SK-N-SH (cell line): ENCODE measurements around the gene ETS1. TPM values are rescaled to one million over a fixed set of nuclear protein-coding genes. Genes with fewer than 3 reads are reported as not detected.

Source experiments
- CTCF ChIA-PET: fragments of 300-600, 350-600 bp; formaldehyde crosslinking; extraction: SDS; loops from one replicate; lab custom pipeline; 2021; lab: Yijun Ruan, JAX
- POLR2A ChIA-PET: fragments of 350-600 bp; sonication (Branson Sonifier 250); formaldehyde crosslinking; extraction: SDS; loops from one replicate; lab custom pipeline; 2020; ENCODE audit warnings: antibody characterized with exemption, inconsistent platforms; lab: Yijun Ruan, JAX
- DNase-seq: peaks from one replicate; pipeline ENCODE4 v3.0.0; 2012
- H2AFZ ChIP-seq: fragments of 200-600 bp; sonication (generic); 2 replicates; pipeline ENCODE4 v1.8.1; 2016; ENCODE audit warnings: antibody characterized with exemption, mild to moderate bottlenecking, low read depth
- H3F3A ChIP-seq: fragments of 200-600 bp; sonication (generic); replicated peaks from 2 replicates; pipeline ENCODE3; 2016; ENCODE audit warnings: antibody characterized with exemption, mild to moderate bottlenecking; ENCODE audit not compliant: insufficient read depth
- H3K27ac ChIP-seq, 2 experiments: fragments of 200-500 bp in 1 of 2; fragments of 200-600 bp in 1 of 2; sonication (Bioruptor generic) in 1 of 2; sonication (generic), shearing (Covaris generic) in 1 of 2; 2 replicates each; pipeline versions ENCODE4 v1.5.1 to v1.6.1; 2014 to 2016; ENCODE audit warnings: low read depth in 2 of 2, inconsistent platforms in 1 of 2, low read length in 1 of 2, mild to moderate bottlenecking in 1 of 2, mixed read lengths in 1 of 2
- H3K27me3 ChIP-seq: fragments of 200-600 bp; sonication (generic), shearing (Covaris generic); 2 replicates; pipeline ENCODE4 v1.6.1; 2016; ENCODE audit warnings: mixed run types; ENCODE audit not compliant: insufficient read depth
- H3K36me3 ChIP-seq, 2 experiments: fragments of 200-500 bp in 1 of 2; fragments of 200-600 bp in 1 of 2; sonication (Bioruptor generic) in 1 of 2; sonication (generic) in 1 of 2; replicated peaks in 1 of 2; 2 replicates each; pipeline versions ENCODE3 to v1.5.1; 2014 to 2016; ENCODE audit warnings: low read length in 1 of 2, mild to moderate bottlenecking in 1 of 2; ENCODE audit not compliant: insufficient read depth in 2 of 2, control insufficient read depth in 1 of 2
- H3K4me1 ChIP-seq, 2 experiments: fragments of 200-500 bp in 1 of 2; fragments of 200-600 bp in 1 of 2; sonication (Bioruptor generic) in 1 of 2; sonication (generic), shearing (Covaris generic) in 1 of 2; 2 replicates each; pipeline versions ENCODE4 v1.5.1 to v1.6.1; 2014 to 2016; ENCODE audit warnings: low read depth in 1 of 2, low read length in 1 of 2, mixed run types in 1 of 2; ENCODE audit not compliant: insufficient read depth in 2 of 2, control insufficient read depth in 1 of 2
- H3K4me2 ChIP-seq: fragments of 200-600 bp; sonication (generic), shearing (Covaris generic); 2 replicates; pipeline ENCODE4 v1.6.1; 2017; ENCODE audit warnings: mixed run types
- H3K4me3 ChIP-seq, 2 experiments: fragments of 200-500 bp in 1 of 2; fragments of 200-600 bp in 1 of 2; sonication (Bioruptor generic) in 1 of 2; sonication (generic), shearing (Covaris generic) in 1 of 2; 2 replicates each; pipeline versions ENCODE4 v1.5.1 to v1.8.1; 2014 to 2016; ENCODE audit warnings: low read depth in 2 of 2, inconsistent platforms in 1 of 2, low read length in 1 of 2, mild to moderate bottlenecking in 1 of 2, mixed read lengths in 1 of 2, moderate library complexity in 1 of 2
- H3K79me2 ChIP-seq: fragments of 200-600 bp; sonication (generic); 2 replicates; pipeline ENCODE4 v1.8.1; 2017; ENCODE audit warnings: mild to moderate bottlenecking; ENCODE audit not compliant: insufficient read depth
- H3K9ac ChIP-seq: fragments of 200-600 bp; sonication (generic); 2 replicates; pipeline ENCODE4 v1.6.1; 2017; ENCODE audit warnings: mixed run types
- H3K9me2 ChIP-seq: fragments of 200-600 bp; sonication (generic); 2 replicates; pipeline ENCODE4 v1.6.1; 2017; ENCODE audit warnings: mixed run types
- H3K9me3 ChIP-seq: fragments of 200-600 bp; sonication (generic); 2 replicates; pipeline ENCODE4 v1.6.1; 2017; ENCODE audit warnings: mixed run types, mild to moderate bottlenecking, moderate library complexity
- H4K20me1 ChIP-seq: fragments of 200-600 bp; sonication (generic); 2 replicates; pipeline ENCODE4 v1.6.1; 2017; ENCODE audit warnings: mild to moderate bottlenecking, mixed run types; ENCODE audit not compliant: insufficient read depth
- EP300 ChIP-seq, 2 experiments: IDR thresholded peaks; 2 replicates each; pipeline versions ENCODE4 v1.4.0 to v1.6.1; 2012; ENCODE audit warnings: borderline replicate concordance in 1 of 2, low read depth in 1 of 2, low read length in 1 of 2
- EZH2phosphoT487 ChIP-seq: fragments of 200-600 bp; sonication (generic); IDR thresholded peaks from 2 replicates; pipeline ENCODE4 v1.6.1; 2017; ENCODE audit warnings: low read depth, mixed run types, mild to moderate bottlenecking, antibody characterized with exemption, moderate library complexity, borderline replicate concordance
- FOSL2 ChIP-seq: IDR thresholded peaks from 2 replicates; pipeline ENCODE4 v1.4.0; 2012; ENCODE audit warnings: low read depth, mild to moderate bottlenecking, moderate library complexity, borderline replicate concordance
- JUND ChIP-seq: IDR thresholded peaks from 2 replicates; pipeline ENCODE4 v1.4.0; 2012
- MXI1 ChIP-seq: IDR thresholded peaks from 2 replicates; pipeline ENCODE4 v1.6.1; 2012; ENCODE audit warnings: mild to moderate bottlenecking, low read depth, low read length, improper control_type of control experiment
- NFIC ChIP-seq: IDR thresholded peaks from 2 replicates; pipeline ENCODE4 v1.4.0; 2012; ENCODE audit warnings: borderline replicate concordance
- POLR2AphosphoS5 ChIP-seq: IDR thresholded peaks from 2 replicates; pipeline ENCODE4 v1.6.1; 2012; ENCODE audit warnings: low read depth, low read length
- RAD21 ChIP-seq: IDR thresholded peaks from 2 replicates; pipeline ENCODE4 v1.6.1; 2012; ENCODE audit warnings: mild to moderate bottlenecking, low read length
- REST ChIP-seq: IDR thresholded peaks from 2 replicates; pipeline ENCODE4 v1.6.1; 2012; ENCODE audit warnings: mild to moderate bottlenecking, low read depth, low read length, moderate library complexity
- RXRA ChIP-seq: IDR thresholded peaks from 2 replicates; pipeline ENCODE4 v1.4.0; 2012; ENCODE audit warnings: low read depth, mild to moderate bottlenecking, borderline replicate concordance
- SMC3 ChIP-seq: IDR thresholded peaks from 2 replicates; pipeline ENCODE4 v1.6.1; 2012; ENCODE audit warnings: low read depth, low read length, improper control_type of control experiment
- TAF1 ChIP-seq: IDR thresholded peaks from 2 replicates; pipeline ENCODE4 v1.6.1; 2012; ENCODE audit warnings: low read depth, mild to moderate bottlenecking, low read length, moderate library complexity, borderline replicate concordance
- TCF12 ChIP-seq: IDR thresholded peaks from 2 replicates; pipeline ENCODE4 v1.4.0; 2012
- WGBS: methylation state at CpG from one replicate; pipeline ENCODE4 v1.1.6; 2017; ENCODE audit warnings: low lambda C conversion rate; 5-methylcytosine and 5-hydroxymethylcytosine counted together
- polyA plus RNA-seq, 3 experiments: library from polyadenylated mRNA; depleted of rRNA; stranded (reverse); fragments of >200 nt; gene quantifications; 2 replicates each; pipeline ENCODE4 v1.2.3, GENCODE V29; 2012
- TF ChIP-seq, protein P1 (sequence below): IDR thresholded peaks from 2 replicates; pipeline ENCODE4; 2012

ETS1 gene
- polyA plus RNA-seq, 1 of the 3 experiments (the other 2 are of a cell fraction): 14.5 TPM

GRCh38 chr11:128463979-128464378 lies 123.4 kb downstream of the ETS1 start (continued):
- TF ChIP-seq SMC3: no peak
- no peak for TF ChIP-seq EZH2phosphoT487
- no peak for TF ChIP-seq EP300 (IDR thresholded peaks at IDR 0.05; ENCODE audit: borderline replicate concordance in 1 of 2, low read depth in 1 of 2, low read length in 1 of 2)
- TF ChIP-seq TAF1: no peak
- TF ChIP-seq POLR2AphosphoS5: no peak
- TF ChIP-seq RAD21: no peak

GRCh38 chr11:128463371-128463829 lies 124.0 kb downstream of the ETS1 start:
- peak; percentile 39 for DNase-seq
- peaks cover 35% of the 10 kb centered on the region for H3F3A ChIP-seq
- WGBS: 80% methylated on average over 8 of the region's 8 CpGs
- no peak overlapping the region for H2AFZ ChIP-seq
- peaks cover 44 to 55% of the 10 kb centered on the region in 2 experiments for H3K36me3 ChIP-seq
- peaks cover 16 to 18% of the 10 kb centered on the region in 2 experiments for H3K4me1 ChIP-seq
- no peaks in the 10 kb centered on the region for H3K9me3 ChIP-seq
- CTCF ChIA-PET: interaction anchor here (0.6 to 1.3 kb wide), 2 partner anchors 27 to 167 kb away, joined by 3 read pairs; no protein-coding TSS in a partner anchor
- no peak overlapping the region for H3K4me2 ChIP-seq
- TF ChIP-seq JUND (peak; percentile 28; the same call in 1 of the 2 replicates), RXRA (0 out of 2 replicates have a peak, but pooled peaks have one; percentile 33), MXI1 (no peak), REST (no peak), TCF12 (peak; percentile 39; the same call in 1 of the 2 replicates), FOSL2 (0 out of 2 replicates have a peak, but pooled peaks have one; percentile 9), NFIC (peak; percentile 27; the same call in 1 of the 2 replicates)
- TF ChIP-seq, protein P1, sequence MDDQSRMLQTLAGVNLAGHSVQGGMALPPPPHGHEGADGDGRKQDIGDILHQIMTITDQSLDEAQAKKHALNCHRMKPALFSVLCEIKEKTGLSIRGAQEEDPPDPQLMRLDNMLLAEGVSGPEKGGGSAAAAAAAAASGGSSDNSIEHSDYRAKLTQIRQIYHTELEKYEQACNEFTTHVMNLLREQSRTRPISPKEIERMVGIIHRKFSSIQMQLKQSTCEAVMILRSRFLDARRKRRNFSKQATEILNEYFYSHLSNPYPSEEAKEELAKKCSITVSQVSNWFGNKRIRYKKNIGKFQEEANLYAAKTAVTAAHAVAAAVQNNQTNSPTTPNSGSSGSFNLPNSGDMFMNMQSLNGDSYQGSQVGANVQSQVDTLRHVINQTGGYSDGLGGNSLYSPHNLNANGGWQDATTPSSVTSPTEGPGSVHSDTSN: peak; percentile 65
- H3K4me3 ChIP-seq: no peak overlapping the region
- H3K27me3 ChIP-seq: no peaks in the 10 kb centered on the region
- peaks cover 60% of the 10 kb centered on the region for H3K79me2 ChIP-seq
- POLR2A ChIA-PET: no interaction called here
- H3K27ac ChIP-seq: peak overlapping the region; percentile 71 to 99
- H3K9ac ChIP-seq: peak overlapping the region; percentile 39; the same call in 1 of the 2 replicates
- no peaks in the 10 kb centered on the region for H4K20me1 ChIP-seq
- no peaks in the 10 kb centered on the region for H3K9me2 ChIP-seq
